ENCODE data around the gene TAF10.

- TF ChIP-seq, protein P1, sequence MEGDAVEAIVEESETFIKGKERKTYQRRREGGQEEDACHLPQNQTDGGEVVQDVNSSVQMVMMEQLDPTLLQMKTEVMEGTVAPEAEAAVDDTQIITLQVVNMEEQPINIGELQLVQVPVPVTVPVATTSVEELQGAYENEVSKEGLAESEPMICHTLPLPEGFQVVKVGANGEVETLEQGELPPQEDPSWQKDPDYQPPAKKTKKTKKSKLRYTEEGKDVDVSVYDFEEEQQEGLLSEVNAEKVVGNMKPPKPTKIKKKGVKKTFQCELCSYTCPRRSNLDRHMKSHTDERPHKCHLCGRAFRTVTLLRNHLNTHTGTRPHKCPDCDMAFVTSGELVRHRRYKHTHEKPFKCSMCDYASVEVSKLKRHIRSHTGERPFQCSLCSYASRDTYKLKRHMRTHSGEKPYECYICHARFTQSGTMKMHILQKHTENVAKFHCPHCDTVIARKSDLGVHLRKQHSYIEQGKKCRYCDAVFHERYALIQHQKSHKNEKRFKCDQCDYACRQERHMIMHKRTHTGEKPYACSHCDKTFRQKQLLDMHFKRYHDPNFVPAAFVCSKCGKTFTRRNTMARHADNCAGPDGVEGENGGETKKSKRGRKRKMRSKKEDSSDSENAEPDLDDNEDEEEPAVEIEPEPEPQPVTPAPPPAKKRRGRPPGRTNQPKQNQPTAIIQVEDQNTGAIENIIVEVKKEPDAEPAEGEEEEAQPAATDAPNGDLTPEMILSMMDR (IDR thresholded peaks at IDR 0.05): no peak
- TF ChIP-seq USF1 (IDR thresholded peaks at IDR 0.05; ENCODE audit: borderline replicate concordance, low read depth) (no peak), POLR2AphosphoS5 (IDR thresholded peaks at IDR 0.05; ENCODE audit: low read depth, low read length) (no peak), TCF12 (IDR thresholded peaks at IDR 0.05) (no peak), RFX5 (IDR thresholded peaks at IDR 0.05; ENCODE audit: low read length) (no peak), NRF1 (IDR thresholded peaks at IDR 0.05; ENCODE audit: low read depth, low read length) (no peak), GABPA (IDR thresholded peaks at IDR 0.05; ENCODE audit: low read depth) (no peak)
- TF ChIP-seq, protein P2, sequence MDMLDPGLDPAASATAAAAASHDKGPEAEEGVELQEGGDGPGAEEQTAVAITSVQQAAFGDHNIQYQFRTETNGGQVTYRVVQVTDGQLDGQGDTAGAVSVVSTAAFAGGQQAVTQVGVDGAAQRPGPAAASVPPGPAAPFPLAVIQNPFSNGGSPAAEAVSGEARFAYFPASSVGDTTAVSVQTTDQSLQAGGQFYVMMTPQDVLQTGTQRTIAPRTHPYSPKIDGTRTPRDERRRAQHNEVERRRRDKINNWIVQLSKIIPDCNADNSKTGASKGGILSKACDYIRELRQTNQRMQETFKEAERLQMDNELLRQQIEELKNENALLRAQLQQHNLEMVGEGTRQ (IDR thresholded peaks at IDR 0.05; ENCODE audit: borderline replicate concordance, low read depth, low read length): no peak
Observed at GRCh38 chr11:6620636-6621035, 8.6 kb upstream of the TAF10 start.

Measured in SK-N-SH (cell line).